ENCODE data around the gene PCYOX1L.

DNA sequence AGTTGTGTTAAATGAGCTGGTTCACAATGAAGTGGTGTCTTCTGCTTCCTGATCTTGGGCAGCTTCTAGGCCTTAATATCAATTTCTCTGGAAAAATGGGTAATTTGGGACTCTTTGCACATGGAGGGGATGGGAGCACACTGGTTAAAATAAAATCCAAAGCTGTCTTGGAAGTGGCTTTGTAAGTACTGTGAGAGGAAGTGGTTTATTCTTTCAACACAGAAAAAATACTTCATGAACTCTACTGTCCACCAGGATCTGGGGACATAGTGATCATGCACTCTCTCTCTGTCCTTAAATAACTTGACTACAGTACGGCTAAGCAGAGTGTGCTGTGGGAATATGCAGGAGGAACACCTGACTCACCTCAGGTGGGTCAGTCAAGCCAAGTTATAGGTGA is 2.4 kb downstream of the PCYOX1L start:
- TF ChIP-seq, protein P1, sequence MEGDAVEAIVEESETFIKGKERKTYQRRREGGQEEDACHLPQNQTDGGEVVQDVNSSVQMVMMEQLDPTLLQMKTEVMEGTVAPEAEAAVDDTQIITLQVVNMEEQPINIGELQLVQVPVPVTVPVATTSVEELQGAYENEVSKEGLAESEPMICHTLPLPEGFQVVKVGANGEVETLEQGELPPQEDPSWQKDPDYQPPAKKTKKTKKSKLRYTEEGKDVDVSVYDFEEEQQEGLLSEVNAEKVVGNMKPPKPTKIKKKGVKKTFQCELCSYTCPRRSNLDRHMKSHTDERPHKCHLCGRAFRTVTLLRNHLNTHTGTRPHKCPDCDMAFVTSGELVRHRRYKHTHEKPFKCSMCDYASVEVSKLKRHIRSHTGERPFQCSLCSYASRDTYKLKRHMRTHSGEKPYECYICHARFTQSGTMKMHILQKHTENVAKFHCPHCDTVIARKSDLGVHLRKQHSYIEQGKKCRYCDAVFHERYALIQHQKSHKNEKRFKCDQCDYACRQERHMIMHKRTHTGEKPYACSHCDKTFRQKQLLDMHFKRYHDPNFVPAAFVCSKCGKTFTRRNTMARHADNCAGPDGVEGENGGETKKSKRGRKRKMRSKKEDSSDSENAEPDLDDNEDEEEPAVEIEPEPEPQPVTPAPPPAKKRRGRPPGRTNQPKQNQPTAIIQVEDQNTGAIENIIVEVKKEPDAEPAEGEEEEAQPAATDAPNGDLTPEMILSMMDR (IDR thresholded peaks at IDR 0.05; ENCODE audit: low read length): no peak
- no peak for TF ChIP-seq EZH2 (IDR thresholded peaks at IDR 0.05; ENCODE audit: borderline replicate concordance, low read length)

Data from OCI-LY1 (cell line).